Testis (tissue), 2 donors: ENCODE measurements around the gene MTMR6.

ENCODE experiments used
- POLR2A ChIP-seq: fragments of 450-650 bp; IDR thresholded peaks from one replicate; pipeline ENCODE4 v1.6.1; 2017; ENCODE audit warnings: antibody characterized with exemption, mild to moderate bottlenecking, moderate library complexity
- TF ChIP-seq, protein P1 (sequence below), 3 experiments: fragments of 450-650 bp in 2 of 3; fragments of 200-600 bp in 1 of 3; sonication (generic) in 1 of 3; IDR thresholded peaks; one replicate each; pipeline ENCODE4 v1.5.1; 2016 to 2019; ENCODE audit warnings: antibody characterized with exemption in 3 of 3, mild to moderate bottlenecking in 2 of 3, moderate library complexity in 1 of 3

DNA sequence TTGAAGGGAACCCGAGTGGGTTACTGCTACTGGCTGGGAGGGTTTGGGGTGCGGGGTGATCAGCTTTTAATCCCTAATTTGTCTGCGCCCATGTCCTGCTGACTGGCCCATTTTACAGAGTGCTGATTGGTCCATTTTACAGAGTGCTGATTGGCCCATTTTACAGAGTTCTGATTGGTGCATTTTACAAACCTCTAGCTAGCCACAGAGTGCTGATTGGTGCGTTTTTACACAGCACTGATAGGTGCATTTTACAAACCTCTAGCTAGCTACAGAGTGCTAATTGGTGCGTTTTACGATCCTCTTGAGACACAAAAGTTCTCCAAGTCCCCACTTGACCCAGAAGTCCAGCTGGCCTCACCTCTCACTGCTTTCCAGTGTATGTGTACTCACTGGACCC, 43.2 kb downstream of the MTMR6 start:
- TF ChIP-seq, protein P1, sequence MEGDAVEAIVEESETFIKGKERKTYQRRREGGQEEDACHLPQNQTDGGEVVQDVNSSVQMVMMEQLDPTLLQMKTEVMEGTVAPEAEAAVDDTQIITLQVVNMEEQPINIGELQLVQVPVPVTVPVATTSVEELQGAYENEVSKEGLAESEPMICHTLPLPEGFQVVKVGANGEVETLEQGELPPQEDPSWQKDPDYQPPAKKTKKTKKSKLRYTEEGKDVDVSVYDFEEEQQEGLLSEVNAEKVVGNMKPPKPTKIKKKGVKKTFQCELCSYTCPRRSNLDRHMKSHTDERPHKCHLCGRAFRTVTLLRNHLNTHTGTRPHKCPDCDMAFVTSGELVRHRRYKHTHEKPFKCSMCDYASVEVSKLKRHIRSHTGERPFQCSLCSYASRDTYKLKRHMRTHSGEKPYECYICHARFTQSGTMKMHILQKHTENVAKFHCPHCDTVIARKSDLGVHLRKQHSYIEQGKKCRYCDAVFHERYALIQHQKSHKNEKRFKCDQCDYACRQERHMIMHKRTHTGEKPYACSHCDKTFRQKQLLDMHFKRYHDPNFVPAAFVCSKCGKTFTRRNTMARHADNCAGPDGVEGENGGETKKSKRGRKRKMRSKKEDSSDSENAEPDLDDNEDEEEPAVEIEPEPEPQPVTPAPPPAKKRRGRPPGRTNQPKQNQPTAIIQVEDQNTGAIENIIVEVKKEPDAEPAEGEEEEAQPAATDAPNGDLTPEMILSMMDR (IDR thresholded peaks at IDR 0.05): no peak
- TF ChIP-seq POLR2A: no peak
